Measurements from ENCODE around the gene GUCY1A1.

GUCY1A1 gene

GRCh38 chr4:155780775-155781174 lies 114.1 kb downstream of the GUCY1A1 start:
- no peak for ATAC-seq
- TF ChIP-seq PPARA (CRISPR knock-in tag; IDR thresholded peaks at IDR 0.05; ENCODE audit: borderline replicate concordance) (no peak), ARNTL (CRISPR knock-in tag; IDR thresholded peaks at IDR 0.05; ENCODE audit: borderline replicate concordance, low read depth) (no peak), ISL1 (CRISPR knock-in tag; IDR thresholded peaks at IDR 0.05) (peak; percentile 62), ZFP30 (CRISPR knock-in tag; IDR thresholded peaks at IDR 0.05) (no peak), POU6F1 (CRISPR knock-in tag; IDR thresholded peaks at IDR 0.05; ENCODE audit: borderline replicate concordance, low read depth) (no peak), CREB5 (CRISPR knock-in tag; IDR thresholded peaks at IDR 0.05; ENCODE audit: low read depth) (no peak)

GRCh38 chr4:155781249-155781831 lies 114.7 kb downstream of the GUCY1A1 start:
- TF ChIP-seq PATZ1 (CRISPR knock-in tag; IDR thresholded peaks at IDR 0.05; ENCODE audit: borderline replicate concordance) (no peak), TSHZ2 (CRISPR knock-in tag; IDR thresholded peaks at IDR 0.05) (no peak), ARNTL (CRISPR knock-in tag; IDR thresholded peaks at IDR 0.05; ENCODE audit: borderline replicate concordance, low read depth) (no peak), BACH2 (CRISPR knock-in tag; IDR thresholded peaks at IDR 0.05; ENCODE audit: borderline replicate concordance) (no peak), ESRRG (CRISPR knock-in tag; IDR thresholded peaks at IDR 0.05) (no peak), ZFP3 (CRISPR knock-in tag; IDR thresholded peaks at IDR 0.05) (no peak)
- ATAC-seq: no peak

All from SK-N-SH treated with all-trans-retinoic acid at 6 μM for 48 hours (cell line).